ENCODE results near the gene NAA11.
"Not testable (repeated sequence)": the region's sequence is repeated elsewhere in the genome, so short reads cannot be mapped to it uniquely, and the experiment has no call there.

The NAA11 gene

DNA sequence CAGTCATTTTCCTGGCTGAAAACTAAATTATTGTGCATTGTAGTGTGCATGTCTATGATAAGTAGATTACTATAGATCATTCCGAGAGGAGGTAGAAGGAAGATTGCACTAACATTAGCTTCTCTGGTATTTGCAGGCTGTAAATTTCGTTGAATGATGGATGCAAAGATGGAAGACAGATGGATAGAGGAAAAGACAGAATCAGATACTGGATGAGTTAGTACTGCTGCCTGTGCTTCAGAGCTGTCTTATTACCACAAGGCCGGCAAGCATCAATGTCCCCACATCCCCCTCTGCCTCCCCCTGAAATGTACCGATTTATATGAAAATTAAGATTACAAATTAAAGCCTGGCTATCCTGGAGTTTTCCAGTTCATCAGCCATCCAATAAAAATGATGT, 17.7 kb downstream of the NAA11 start:
- DNase-seq: no peak

DNA sequence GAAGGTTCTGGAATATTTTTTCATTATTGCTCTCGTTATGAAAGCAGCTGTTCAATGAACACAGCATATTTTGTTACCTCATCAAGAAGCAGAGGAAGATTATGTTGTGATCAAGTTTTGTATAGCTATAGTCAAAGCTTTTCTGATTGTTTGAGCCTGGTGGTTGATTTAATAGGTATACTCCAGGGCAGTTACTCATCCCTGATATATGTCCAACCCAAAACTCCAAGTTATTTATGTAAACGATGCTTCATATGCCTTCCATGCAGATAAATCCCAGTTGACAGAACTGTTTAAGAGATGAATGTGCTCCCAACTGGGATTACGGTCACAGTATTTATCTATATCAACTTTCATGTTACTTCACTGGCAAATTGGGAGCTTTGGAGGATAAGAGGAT, 19.1 kb downstream of the NAA11 start:
- DNase-seq: no peak

DNA sequence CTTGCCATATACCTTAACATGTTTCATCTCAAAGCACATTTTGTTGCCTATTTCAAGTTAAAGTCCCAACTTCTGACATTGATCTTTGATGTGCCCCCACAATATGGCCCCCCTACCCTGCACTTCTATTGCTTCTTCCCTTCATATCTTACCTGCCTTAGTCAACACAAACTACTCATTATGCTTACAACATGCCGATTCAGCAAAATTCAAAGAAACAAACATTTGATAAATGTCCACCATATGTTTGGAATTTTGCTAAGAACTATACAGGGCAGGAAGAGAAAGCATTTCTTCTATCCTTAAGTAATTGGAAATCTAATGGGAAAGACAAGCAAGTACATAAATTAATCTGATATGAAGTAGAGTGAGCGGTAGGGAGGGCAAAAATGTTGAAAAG, 25.6 kb downstream of the NAA11 start:
- no peak for DNase-seq

DNA sequence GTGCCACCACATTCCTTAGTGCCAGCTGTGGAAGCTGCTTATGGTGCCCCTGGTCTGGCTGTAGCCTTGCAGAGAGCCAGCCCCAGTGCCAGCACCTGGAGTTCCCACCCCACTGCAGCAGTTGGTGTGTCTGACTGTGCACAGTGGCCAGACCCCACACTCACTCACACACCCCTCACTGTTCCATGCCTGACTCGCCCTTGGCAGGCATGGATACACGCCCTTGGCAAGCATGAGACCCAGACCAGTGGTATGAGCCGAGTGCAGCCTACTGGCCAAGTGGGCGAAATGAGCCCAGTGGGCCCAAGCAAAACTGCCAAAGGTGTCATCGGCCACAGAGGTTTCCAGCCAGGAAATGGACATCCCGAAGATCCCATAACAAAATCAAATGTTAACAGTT, 27.4 kb downstream of the NAA11 start:
- DNase-seq: no peak

DNA sequence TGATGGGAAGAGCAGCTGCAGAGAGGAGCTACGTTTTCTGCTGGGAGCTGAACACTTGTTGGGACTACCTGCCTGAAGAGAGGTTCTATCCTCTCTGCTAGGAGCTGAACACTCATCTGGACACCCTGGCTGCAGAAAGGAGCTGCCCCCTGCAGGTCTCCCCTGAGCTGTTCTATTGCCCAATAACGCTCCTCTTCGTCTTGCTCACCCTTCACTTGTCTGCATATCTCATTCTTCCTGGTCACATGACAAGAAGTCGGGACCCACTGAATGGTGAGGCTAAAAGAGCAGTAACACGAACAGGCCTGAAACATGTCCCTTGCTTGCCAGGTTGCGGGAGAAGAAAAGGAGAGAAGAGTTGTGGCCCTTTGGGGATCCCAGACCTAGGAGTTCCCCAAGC, 27.8 kb downstream of the NAA11 start:
- no peak for DNase-seq

DNA sequence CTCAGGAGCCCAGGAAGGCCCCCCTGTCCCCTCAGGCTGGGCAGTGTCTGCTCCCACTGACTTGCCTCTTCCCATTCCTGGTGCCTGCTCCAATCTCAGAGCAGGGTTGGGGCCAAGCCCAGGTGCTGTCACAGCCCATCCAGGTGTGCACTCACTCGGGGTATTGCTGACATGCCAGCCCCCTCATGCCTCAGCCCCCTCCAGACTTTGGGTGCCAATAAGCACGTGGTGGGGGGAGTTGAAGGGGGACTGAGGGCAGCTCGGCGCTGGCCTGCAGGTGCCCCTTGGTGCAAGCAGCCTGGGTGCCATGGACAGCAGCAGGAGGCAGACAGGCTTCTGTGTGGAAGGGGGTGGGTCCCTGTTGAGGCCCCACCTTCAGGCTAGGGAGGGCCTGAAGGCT, 28.4 kb downstream of the NAA11 start:
- no peak for DNase-seq

DNA sequence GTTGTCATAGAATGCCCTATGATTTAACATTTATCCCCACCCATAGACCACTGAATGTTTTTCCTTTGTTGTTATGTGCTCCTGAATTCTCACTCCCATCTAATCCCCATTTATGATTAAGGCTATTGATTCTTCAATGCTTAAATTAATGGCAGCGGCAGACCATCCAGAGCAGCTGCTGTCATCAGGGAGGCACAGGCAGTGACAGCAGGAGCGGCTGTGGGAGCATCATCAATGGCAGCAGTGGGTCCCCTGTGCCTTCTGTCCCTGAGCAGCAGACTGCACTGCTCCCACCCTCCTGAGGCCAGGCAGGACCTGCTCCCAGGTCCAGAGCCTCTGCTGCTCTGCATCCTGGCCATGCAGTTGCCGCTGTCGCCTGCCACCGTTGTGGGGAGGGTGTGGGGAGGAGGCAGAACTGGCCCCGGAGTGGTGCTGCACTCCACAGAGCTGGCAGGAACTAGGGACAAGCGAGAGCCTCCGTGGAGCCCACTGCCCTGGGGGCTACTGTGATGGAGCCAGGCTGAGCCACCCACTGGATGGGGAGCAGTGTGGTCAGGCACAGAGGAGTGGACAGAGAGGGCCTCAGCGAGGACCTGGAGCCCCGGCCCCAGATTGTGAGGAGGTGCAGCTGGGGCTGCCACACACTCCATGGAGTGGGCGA, 29.0 kb downstream of the NAA11 start:
- DNase-seq: no peak

DNA sequence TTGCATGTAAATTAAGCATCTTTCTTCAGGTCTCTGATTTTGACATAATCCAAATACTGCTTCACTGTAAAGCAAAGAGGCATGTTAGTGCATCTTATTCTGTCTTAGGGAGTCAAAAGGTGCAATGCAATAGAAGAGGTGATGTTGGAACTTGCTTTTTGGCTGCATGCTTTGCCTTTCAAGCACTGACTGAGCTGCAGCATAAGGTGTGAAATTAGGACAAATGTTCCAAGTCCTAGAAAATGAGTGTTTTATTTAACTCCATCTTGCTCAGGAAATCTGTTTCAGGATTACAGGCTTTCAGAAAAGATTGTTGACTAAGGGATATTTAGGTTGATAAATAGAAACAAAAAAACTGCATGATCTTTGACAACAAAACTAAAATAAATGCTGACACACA, 30.8 kb downstream of the NAA11 start:
- no peak for DNase-seq

DNA sequence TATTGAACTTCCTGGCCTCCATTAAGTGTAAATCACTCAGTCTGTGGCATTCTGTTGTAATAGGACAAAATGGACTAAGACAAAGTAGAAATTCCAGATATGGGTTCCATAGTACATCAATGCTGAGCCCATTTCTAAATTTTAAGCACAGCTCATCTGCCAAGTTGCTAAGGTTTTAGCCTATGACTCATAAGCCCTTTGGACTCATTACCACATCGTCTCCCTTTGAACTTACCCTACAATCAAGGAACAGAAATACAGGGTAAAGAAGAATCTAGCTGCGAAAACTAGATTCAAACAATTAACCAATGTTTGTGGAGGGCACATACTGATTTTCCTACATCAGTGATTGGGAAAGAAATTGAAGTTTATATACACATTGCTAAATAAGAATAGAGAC, 31.8 kb downstream of the NAA11 start:
- no peak for DNase-seq

DNA sequence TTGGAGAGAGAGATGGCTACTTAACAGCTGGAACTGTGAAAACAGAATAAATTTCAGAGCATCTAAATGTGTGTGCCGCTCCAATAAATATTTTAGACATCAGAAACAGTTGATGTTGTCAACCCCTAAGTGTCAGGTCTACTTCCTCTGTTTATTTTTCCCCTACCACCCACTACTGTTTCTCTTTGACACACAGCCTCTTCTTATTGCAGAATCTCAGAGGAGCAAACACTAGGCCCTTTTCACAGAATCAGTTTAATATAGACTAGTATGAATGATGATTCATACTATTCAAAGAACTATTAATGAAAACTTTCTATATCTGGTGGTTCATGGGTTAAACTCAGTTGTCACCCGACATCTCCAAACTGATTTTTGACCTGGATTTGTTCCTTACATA, 33.9 kb downstream of the NAA11 start:
- DNase-seq: no peak

DNA sequence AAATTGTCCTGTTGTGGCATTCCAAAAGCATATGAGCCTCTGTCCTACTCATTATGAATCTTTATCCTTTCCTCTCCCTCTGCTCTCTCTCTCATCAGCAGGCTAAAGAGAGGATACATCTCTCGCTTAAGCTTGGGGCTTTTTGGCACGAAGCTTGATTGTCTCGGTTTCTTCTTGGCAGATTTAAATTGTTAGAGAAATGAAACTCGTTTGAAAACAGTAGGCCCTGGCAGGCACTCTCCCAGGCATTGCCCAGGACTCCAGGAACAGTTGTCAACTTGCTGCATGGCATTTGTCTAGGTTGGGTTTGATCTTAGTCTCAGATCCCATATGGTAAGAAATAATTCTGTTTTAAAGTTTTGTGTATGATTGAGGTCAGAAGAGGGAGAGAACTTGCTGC, 35.5 kb downstream of the NAA11 start:
- DNase-seq: no peak

DNA sequence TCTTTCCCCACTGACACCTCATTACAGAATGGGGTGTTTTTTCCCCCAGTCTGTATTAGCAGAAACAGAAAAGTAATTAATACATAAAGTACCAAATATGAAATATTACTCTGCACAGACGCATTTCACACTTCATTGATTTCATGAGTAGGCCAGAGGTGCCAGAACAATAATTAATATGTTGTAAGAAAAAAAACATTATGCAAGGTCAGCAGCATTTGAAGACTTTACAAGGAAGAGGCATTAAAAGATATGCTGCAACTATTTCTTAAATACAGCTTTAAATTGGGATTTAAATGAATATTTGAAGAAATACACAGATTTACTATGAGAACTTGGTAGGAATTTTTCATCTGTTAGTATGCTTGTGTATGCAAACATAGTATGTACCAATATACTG, 37.7 kb downstream of the NAA11 start:
- DNase-seq: no peak

DNA sequence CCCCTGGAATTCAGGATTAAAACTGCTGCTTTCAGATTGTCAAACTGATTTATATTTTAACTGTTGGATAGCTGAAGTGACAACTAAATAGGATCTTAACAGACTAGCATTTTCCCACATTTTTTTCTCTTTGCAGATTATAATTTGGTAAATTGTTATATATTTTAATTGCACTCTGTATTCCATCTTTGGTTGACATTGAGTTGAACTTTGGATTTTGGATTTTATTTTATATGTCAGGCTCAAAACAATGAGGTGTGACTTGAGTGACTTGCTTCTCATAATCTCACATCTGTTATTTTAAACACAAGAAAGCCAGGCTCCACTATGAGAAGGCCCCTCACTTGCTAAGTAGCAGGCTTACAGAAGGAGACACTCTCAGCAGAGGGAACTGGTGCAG, 38.1 kb downstream of the NAA11 start:
- DNase-seq: no peak

DNA sequence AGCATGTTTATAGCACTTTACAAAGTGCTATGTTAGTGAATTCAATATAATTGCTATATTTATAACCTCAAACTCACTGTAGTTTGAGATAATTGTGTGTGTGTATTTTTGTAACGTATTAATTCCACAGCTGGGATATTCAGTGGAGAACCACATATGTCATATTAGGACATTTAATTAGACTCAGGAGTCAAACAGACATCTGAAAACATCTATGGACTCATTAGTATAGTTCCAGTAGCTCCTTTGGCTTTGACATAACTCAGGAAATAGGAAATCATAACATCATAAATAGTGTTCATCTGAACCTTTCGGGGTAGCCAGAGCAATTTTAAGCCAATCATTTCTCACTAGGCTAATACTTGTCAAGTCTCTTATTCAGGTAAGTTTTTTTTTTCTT, 38.8 kb downstream of the NAA11 start:
- DNase-seq: no peak

DNA sequence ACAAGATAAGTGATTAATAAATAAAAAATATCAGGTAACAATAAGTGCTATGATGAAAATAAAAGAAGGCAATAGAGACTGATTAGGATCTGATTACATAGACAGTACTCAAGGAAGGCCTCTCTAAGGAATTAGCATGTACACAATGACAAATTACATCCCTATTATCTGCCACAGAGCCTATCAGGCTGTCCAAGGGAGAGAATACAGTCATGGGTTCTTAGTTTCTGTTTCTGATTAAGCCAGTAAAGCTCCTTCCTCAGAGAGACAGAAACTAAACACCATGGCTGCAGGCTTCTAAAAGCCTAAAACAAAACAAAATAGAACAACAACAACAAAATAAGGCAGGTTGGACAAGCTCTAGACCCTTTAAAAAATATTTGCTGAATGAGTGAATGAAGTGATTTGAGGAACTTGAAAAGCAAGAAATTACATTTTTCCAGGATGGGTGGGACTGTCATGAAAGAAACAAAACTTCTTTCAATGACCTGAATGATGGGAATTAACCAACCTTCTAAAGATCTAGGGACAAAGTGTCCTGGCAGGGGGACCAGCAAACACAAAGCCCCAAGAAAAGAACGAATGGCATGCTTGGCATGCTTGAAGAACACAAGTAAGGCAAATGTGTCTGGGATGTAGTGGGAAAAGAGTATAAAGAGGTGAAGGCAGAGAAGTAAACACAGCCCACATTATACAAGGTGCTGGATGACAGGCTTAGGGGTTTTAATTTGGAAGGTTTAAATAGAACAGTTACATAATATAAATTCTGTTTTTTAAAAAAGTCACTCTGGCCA, 44.1 kb downstream of the NAA11 start:
- DNase-seq: no peak

DNA sequence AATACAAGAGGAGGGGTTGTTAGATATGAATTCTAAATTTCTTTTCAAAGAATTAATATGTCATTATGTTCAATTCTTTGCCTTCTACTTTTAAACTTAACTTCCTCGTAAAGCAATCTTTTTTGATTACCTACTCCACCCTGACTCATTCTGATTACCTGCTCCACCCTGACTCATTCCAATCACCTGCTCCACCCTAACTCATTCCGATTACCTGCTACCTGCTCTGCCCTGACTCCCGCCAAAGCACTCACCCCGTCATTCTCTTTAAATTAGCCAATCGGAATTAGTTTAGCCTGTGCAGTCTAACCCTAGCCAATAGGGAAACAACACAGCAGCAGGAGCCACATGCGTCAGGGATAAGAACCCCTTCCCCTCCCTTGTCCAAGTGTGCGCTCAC, 48.4 kb downstream of the NAA11 start:
- not testable (repeated sequence) for DNase-seq

DNA sequence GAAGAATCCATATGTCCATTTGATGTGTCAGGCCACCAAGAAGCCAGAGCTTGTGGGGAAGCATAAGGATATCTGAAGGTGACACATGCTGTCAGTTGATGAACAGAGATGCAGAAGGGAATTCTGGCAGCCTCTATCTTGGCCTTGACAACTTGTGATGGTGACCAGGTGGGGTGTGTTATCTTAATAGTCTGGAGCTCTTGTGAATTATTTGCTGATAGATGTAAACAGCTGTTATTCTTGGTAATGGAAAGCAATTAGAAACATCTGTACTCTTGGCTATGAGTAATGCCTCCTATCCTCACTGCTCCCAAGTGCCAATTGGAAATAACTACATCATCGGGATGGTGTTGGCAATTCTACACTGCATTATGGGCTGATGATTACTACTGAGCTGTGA, 51.9 kb downstream of the NAA11 start:
- DNase-seq: no peak

DNA sequence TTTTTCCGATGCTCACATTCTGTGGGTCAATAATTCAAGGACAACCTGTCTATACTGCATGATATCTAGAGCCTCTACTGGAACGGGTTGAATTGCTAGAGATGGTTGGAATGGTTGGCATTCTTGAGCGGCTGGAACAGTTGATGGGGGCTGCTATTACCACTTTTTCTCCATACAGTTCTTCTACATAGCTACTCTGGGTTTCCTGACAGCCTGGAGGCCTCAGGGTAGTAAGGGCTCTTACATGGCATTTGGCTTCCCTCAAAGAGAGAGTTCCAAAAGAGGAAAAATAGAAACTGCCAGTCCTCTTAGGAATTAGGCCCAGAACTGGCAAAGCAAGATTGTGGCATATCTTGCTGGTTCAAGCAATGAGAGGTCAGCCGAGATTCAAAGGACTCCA, 53.1 kb downstream of the NAA11 start:
- no peak for DNase-seq

DNA sequence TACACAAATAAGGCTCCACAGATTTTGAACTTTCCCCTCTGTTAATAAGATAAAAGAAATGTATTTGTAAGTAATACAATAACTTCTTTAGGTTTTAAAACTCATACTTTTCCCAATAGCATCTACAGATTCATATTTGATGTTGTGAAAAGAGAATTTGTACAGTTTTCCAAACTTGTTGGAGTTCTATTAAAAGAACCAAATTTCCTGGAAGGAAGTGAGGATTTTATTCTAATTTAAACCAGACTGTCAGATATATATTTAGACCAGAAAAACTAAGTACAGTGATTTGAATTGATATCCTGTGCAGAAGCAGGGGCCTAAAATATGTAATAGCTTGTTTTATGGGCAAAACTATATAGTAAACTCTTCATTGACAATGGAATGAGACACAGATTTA, 53.7 kb downstream of the NAA11 start:
- no peak for DNase-seq

DNA sequence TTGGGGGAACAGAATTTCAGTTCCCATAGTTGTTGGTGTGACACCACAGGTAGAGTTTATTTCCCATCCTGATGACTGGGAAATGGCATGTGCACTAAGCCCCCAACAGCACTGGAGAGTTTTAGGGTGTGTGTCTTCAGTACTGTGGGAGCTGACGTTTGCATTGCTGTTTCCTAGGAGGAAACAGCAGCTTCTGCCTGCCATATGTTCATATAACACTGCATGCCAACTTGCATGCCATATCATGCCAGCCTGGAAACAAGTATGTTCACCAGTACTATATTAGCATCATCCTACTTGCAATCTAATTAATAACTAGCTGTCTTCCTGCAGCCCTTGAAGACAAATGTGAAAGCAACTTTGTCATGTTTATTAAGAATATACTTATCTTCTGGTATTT, 58.2 kb downstream of the NAA11 start:
- no peak for DNase-seq
